Ovary (tissue), 9 donors: ENCODE data around the gene TXNL1. TPM values are rescaled to one million over a fixed set of nuclear protein-coding genes. Genes with fewer than 3 reads are reported as not detected.

Experiments used
- DNase-seq, 5 donors: peaks; one replicate each; pipeline ENCODE4 v3.0.0-alpha.2; 2019 to 2020
- H3K27ac ChIP-seq, 2 donors: fragments of 200-600 bp; one replicate each; pipeline versions ENCODE4 v1.5.1 to v1.8.0; 2019 to 2022
- H3K27me3 ChIP-seq: fragments of 200-600 bp; one replicate; pipeline ENCODE4 v1.8.0; 2022
- H3K36me3 ChIP-seq: fragments of 200-600 bp; sonication (generic); one replicate; pipeline ENCODE4 v1.5.1; 2019
- H3K4me1 ChIP-seq: one replicate; pipeline ENCODE4 v1.8.1; 2013; ENCODE audit warnings: mild to moderate bottlenecking, moderate library complexity; ENCODE audit not compliant: insufficient read depth
- H3K4me3 ChIP-seq: fragments of 200-600 bp; sonication (generic); one replicate; pipeline ENCODE4 v1.5.1; 2017
- H3K9me3 ChIP-seq, 2 donors: fragments of 200-600 bp in 1 of 2; sonication (generic) in 1 of 2; one replicate each; pipeline versions ENCODE4 v1.5.1 to v1.8.1; 2013 to 2019; ENCODE audit warnings: mild to moderate bottlenecking in 1 of 2, moderate library complexity in 1 of 2
- EP300 ChIP-seq: sonication (generic); formaldehyde crosslinking; IDR thresholded peaks from one replicate; pipeline ENCODE4 v1.6.1; 2017; ENCODE audit warnings: antibody characterized with exemption
- POLR2A ChIP-seq: fragments of 450-650 bp; IDR thresholded peaks from one replicate; pipeline ENCODE4 v1.6.1; 2017; ENCODE audit warnings: antibody characterized with exemption, mild to moderate bottlenecking, moderate library complexity
- WGBS, 3 donors: extraction: QIAGEN DNeasy Blood & Tissue Kit in 1 of 3; methylation state at CpG; one replicate each; pipeline versions ENCODE4 v1.1.5 to v1.1.7; 2013 to 2017; 5-methylcytosine and 5-hydroxymethylcytosine counted together
- intact Hi-C, 4 donors: fragments of 100-400 bp; cut with DNase I; formaldehyde crosslinking; loops; one replicate each; pipeline versions ENCODE4 v1.11.0 to v1.15.1; 2022 to 2023
- polyA plus RNA-seq, 2 donors: library from polyadenylated mRNA; stranded (reverse); fragments of 200-250 nt in 1 of 2; fragments of 350-450 nt in 1 of 2; fragmentation: Illumina TruSeq in 1 of 2; extraction: RNeasy Lipid Tissue Mini Kit (QIAGEN cat#74804) in 1 of 2; gene quantifications; one replicate each; pipeline ENCODE4 v1.2.3, GENCODE V29; 2013 to 2014
- total RNA-seq, 7 donors: library from RNA; depleted of rRNA in 2 of 7; stranded (reverse); fragments of >200 nt in 2 of 7; fragmentation: NEBNext Ultra II Directional in 3 of 7; extraction: Animal tissue kit (Norgen Biotek cat#: 25700) in 3 of 7; gene quantifications; one replicate each; pipeline versions ENCODE4 v1.1.0 to v1.2.4, GENCODE V29; 2016 to 2023
- TF ChIP-seq, protein P1 (sequence below), 3 donors: fragments of 450-650 bp in 2 of 3; fragments of 200-600 bp in 1 of 3; IDR thresholded peaks; one replicate each; pipeline versions ENCODE4 v1.5.1 to v1.8.0; 2016 to 2022; ENCODE audit warnings: antibody characterized with exemption in 3 of 3, mild to moderate bottlenecking in 1 of 3
- donor health status: DM: no; HTN: no; CAD: no; lungs with moderate emphysema.
- donor health status: DM: no; HTN: no; CAD: no.
- donor health status: Bipolar disorder and iron deficiency.
- donor health status: DM: yes; HTN: yes; CAD: no.
- donor health status: DM: no; HTN: no; CAD: no.
- donor health status: DM: yes; HTN: yes; CAD: no.

TXNL1 gene
- total and polyA plus RNA-seq, 9 donors = 34.6 to 109 (median 61.9) TPM

DNA sequence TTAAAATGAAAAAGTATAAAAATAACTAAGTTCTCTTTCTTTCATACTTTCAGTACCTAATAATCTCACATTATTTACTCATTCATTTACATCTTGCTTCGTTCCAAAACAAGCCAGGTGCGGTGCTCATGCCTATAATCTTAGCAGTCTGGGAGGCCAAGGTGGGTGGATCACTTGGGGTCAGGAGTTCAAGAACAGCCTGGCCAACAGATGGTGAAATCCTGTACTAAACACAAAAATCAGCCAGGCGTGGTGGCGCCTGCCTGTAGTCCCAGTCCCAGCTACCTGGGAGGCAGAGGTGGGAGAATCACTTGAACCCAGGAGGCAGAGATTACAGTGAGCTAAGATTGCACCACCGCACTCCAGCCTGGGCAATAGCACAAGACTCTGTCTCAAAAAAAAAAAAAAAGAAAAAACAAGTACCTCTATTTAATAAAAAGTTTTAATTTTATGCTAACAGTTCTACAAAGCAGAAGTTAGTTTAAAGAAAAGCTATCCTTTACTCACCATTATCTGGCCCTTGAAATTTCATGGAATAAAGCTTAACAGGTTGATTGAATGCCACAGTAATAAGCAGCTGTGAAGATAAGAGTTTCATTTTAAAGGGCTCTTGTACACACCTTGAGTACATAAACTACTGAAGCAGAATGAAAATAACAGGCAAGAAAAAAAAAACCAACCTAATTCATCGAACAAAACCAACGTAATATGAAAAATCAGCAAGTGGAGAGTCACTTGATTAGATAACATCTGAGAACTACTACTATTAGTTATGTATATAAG lies 22.5 kb downstream of the TXNL1 start:
- H3K36me3 ChIP-seq = no peaks in the 10 kb centered on the region
- WGBS, 3 donors = 65 to 80% (median 68%) methylated on average over 7 of the region's 7 CpGs
- no peak overlapping the region for H3K4me3 ChIP-seq
- H3K9me3 ChIP-seq = no peaks in the 10 kb centered on the region
- no peak for DNase-seq
- TF ChIP-seq POLR2A = no peak
- no peak for TF ChIP-seq EP300
- TF ChIP-seq, protein P1, sequence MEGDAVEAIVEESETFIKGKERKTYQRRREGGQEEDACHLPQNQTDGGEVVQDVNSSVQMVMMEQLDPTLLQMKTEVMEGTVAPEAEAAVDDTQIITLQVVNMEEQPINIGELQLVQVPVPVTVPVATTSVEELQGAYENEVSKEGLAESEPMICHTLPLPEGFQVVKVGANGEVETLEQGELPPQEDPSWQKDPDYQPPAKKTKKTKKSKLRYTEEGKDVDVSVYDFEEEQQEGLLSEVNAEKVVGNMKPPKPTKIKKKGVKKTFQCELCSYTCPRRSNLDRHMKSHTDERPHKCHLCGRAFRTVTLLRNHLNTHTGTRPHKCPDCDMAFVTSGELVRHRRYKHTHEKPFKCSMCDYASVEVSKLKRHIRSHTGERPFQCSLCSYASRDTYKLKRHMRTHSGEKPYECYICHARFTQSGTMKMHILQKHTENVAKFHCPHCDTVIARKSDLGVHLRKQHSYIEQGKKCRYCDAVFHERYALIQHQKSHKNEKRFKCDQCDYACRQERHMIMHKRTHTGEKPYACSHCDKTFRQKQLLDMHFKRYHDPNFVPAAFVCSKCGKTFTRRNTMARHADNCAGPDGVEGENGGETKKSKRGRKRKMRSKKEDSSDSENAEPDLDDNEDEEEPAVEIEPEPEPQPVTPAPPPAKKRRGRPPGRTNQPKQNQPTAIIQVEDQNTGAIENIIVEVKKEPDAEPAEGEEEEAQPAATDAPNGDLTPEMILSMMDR (IDR thresholded peaks at IDR 0.05) = no peak
- intact Hi-C loops = no loop called here
- H3K27me3 ChIP-seq = no peaks in the 10 kb centered on the region
- H3K4me1 ChIP-seq = no peaks in the 10 kb centered on the region
- no peak overlapping the region for H3K27ac ChIP-seq

DNA sequence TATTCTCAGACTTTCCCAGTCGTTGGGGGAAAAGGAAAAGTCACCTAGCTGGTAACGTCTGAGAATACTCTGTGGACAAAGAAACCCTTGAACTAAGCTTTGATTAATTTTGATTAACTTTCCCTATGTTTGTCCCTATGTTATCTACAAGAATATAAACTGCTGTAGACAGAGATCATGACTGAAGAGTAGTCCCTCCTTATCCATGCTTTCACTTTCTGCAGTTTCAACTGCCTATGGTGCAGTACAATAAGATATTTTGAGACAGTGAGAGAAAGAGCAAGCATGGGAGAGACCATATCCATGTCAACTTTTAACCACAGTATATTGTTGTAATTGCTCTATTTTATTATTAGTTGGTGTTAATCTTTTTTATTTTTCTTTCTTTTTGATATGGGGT lies 31.8 kb downstream of the TXNL1 start:
- DNase-seq = no peak
- no peaks in the 10 kb centered on the region for H3K9me3 ChIP-seq
- no peak overlapping the region for H3K4me3 ChIP-seq
- intact Hi-C loops = no loop called here
- WGBS, 3 donors = 83 to 94% (median 86%) methylated on average over 2 of the region's 2 CpGs
- H3K36me3 ChIP-seq = no peaks in the 10 kb centered on the region
- H3K27me3 ChIP-seq = no peaks in the 10 kb centered on the region
- no peaks in the 10 kb centered on the region for H3K4me1 ChIP-seq
- no peak overlapping the region for H3K27ac ChIP-seq
- TF ChIP-seq POLR2A (no peak), EP300 (no peak)

DNA sequence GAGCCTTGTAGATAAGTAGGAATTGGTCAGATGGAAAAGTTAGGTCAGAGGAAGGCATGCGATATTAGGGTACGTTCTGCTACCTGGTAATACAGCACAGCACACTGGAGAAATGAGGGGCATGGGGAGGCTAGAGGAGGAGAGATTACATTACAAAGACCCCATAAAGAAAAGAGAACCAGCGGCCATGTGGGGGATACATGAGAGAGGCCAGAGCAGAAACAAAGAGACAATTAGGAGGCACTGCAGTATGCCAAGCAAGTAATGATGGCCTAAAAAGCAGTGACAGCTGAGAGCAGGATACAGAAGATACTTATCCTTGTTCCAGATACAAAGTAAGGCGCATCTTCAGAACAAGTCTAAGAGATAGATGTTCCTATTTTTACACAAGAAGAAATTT lies 40.0 kb downstream of the TXNL1 start:
- Histone ChIP-seq H3K27ac (no peak overlapping the region), H3K4me3 (no peak overlapping the region), H3K4me1 (peaks cover 1% of the 10 kb centered on the region), H3K27me3 (no peaks in the 10 kb centered on the region), H3K9me3 (no peaks in the 10 kb centered on the region), H3K36me3 (no peaks in the 10 kb centered on the region)
- TF ChIP-seq POLR2A = no peak
- no peak for TF ChIP-seq EP300
- TF ChIP-seq, protein P1 (IDR thresholded peaks at IDR 0.05) = no peak
- no peak for DNase-seq
- intact Hi-C loops = no loop called here
- 82 to 84% (median 83%) methylated on average over 4 of the region's 4 CpGs for WGBS, 3 donors

DNA sequence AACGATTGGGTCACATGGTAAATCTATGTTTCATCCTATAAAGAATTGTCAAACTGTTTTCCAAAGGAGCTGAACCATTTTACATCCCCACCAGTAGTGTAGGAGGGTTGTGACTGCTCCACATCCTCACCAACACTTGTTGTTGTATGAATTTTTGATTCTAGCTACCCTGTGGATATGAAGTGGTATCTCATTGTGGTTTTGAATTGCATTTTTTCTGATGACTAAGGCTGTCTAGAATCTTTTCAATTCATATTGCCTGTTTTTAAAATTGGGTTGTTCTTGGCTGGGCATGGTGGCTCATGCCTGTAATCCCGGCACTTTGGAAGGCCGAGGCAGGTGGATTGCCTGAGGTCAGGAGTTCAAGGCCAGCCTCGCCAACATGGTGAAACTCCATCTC lies 44.5 kb downstream of the TXNL1 start:
- Histone ChIP-seq H3K4me3 (no peak overlapping the region), H3K9me3 (no peaks in the 10 kb centered on the region), H3K27ac (no peak overlapping the region), H3K4me1 (no peaks in the 10 kb centered on the region), H3K36me3 (no peaks in the 10 kb centered on the region), H3K27me3 (no peaks in the 10 kb centered on the region)
- DNase-seq = no peak
- 73 to 85% (median 75%) methylated on average over 4 of the region's 4 CpGs for WGBS, 3 donors
- TF ChIP-seq POLR2A (no peak), EP300 (no peak)
- TF ChIP-seq, protein P1 (IDR thresholded peaks at IDR 0.05) = no peak
- intact Hi-C loops = no loop called here

DNA sequence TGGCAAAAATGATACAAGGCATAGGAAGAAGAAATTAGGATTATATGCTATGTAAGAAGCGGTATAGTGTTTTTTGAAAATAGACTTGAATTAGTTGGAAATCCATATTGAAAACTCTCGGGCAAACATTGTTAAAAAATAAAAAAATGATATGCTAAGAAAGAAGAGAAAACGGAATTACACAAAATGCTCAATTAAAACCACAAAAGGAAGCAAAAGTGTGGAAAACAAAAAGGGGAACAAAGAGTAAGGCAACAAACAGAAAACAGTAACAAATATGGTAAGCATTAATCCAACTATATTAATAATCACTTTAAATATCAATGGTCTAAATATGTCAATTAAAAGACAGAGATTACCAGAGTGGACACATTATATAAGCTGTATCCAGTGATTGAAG lies 58.4 kb downstream of the TXNL1 start:
- Histone ChIP-seq H3K4me3 (no peak overlapping the region), H3K27ac (no peak overlapping the region), H3K9me3 (no peaks in the 10 kb centered on the region), H3K27me3 (no peaks in the 10 kb centered on the region), H3K4me1 (peaks cover 4% of the 10 kb centered on the region), H3K36me3 (no peaks in the 10 kb centered on the region)
- TF ChIP-seq EP300 (no peak), POLR2A (no peak)
- TF ChIP-seq, protein P1 (IDR thresholded peaks at IDR 0.05) = no peak
- no peak for DNase-seq
- intact Hi-C loops = no loop called here
- WGBS, 3 donors = 64 to 72% (median 64%) methylated on average over 3 of the region's 3 CpGs
